GM23338 (cell line): ENCODE results near the gene POLR1A.

Experiments used
- CREB1 ChIP-seq: fragments of 250-450 bp; sonication (Bioruptor Pico); IDR thresholded peaks from 2 replicates; pipeline ENCODE4 v1.5.0; 2020; ENCODE audit warnings: low read depth, mild to moderate bottlenecking, moderate library complexity
- EZH2 ChIP-seq: fragments of 200-600 bp; sonication (generic); IDR thresholded peaks from one replicate; pipeline ENCODE4 v1.8.0; 2017; ENCODE audit warnings: antibody characterized with exemption, mild to moderate bottlenecking, low read depth; ENCODE audit not compliant: unreplicated experiment
- EZH2phosphoT487 ChIP-seq: fragments of 200-600 bp; sonication (generic); IDR thresholded peaks from one replicate; pipeline ENCODE4 v1.8.1; 2018; ENCODE audit warnings: antibody characterized with exemption; ENCODE audit not compliant: unreplicated experiment
- JUNB ChIP-seq: IDR thresholded peaks from one replicate; pipeline ENCODE4 v1.6.1; 2016; ENCODE audit warnings: antibody characterized with exemption; ENCODE audit not compliant: unreplicated experiment
- POLR2AphosphoS5 ChIP-seq: IDR thresholded peaks from 2 replicates; pipeline ENCODE4 v1.6.1; 2016; ENCODE audit warnings: antibody characterized with exemption, low read depth
- ZNF114 ChIP-seq: fragments of 250-450 bp; sonication (Bioruptor Pico); IDR thresholded peaks from 2 replicates; pipeline ENCODE4 v1.5.0; 2020; ENCODE audit warnings: mild to moderate bottlenecking, moderate library complexity
- TF ChIP-seq, protein P1 (sequence below), 2 experiments: fragments of 200-600 bp in 1 of 2; sonication (generic) in 1 of 2; conservative IDR thresholded peaks; 2 replicates each; pipeline versions ENCODE4 v1.5.1 to v1.6.1; 2016 to 2017; ENCODE audit warnings: antibody characterized with exemption in 2 of 2, low read depth in 2 of 2, mild to moderate bottlenecking in 2 of 2, moderate library complexity in 1 of 2
- TF ChIP-seq, protein P2 (sequence below): IDR thresholded peaks from one replicate; pipeline ENCODE4 v1.6.1; 2018; ENCODE audit warnings: antibody characterized with exemption; ENCODE audit not compliant: unreplicated experiment

- TF ChIP-seq, protein P1, sequence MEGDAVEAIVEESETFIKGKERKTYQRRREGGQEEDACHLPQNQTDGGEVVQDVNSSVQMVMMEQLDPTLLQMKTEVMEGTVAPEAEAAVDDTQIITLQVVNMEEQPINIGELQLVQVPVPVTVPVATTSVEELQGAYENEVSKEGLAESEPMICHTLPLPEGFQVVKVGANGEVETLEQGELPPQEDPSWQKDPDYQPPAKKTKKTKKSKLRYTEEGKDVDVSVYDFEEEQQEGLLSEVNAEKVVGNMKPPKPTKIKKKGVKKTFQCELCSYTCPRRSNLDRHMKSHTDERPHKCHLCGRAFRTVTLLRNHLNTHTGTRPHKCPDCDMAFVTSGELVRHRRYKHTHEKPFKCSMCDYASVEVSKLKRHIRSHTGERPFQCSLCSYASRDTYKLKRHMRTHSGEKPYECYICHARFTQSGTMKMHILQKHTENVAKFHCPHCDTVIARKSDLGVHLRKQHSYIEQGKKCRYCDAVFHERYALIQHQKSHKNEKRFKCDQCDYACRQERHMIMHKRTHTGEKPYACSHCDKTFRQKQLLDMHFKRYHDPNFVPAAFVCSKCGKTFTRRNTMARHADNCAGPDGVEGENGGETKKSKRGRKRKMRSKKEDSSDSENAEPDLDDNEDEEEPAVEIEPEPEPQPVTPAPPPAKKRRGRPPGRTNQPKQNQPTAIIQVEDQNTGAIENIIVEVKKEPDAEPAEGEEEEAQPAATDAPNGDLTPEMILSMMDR (conservative IDR thresholded peaks at IDR 0.05; ENCODE audit: low read depth in 2 of 2): no peak
- TF ChIP-seq EZH2 (no peak), CREB1 (CRISPR knock-in tag) (no peak), JUNB (no peak), POLR2AphosphoS5 (no peak), EZH2phosphoT487 (no peak), ZNF114 (CRISPR knock-in tag) (no peak)
- TF ChIP-seq, protein P2, sequence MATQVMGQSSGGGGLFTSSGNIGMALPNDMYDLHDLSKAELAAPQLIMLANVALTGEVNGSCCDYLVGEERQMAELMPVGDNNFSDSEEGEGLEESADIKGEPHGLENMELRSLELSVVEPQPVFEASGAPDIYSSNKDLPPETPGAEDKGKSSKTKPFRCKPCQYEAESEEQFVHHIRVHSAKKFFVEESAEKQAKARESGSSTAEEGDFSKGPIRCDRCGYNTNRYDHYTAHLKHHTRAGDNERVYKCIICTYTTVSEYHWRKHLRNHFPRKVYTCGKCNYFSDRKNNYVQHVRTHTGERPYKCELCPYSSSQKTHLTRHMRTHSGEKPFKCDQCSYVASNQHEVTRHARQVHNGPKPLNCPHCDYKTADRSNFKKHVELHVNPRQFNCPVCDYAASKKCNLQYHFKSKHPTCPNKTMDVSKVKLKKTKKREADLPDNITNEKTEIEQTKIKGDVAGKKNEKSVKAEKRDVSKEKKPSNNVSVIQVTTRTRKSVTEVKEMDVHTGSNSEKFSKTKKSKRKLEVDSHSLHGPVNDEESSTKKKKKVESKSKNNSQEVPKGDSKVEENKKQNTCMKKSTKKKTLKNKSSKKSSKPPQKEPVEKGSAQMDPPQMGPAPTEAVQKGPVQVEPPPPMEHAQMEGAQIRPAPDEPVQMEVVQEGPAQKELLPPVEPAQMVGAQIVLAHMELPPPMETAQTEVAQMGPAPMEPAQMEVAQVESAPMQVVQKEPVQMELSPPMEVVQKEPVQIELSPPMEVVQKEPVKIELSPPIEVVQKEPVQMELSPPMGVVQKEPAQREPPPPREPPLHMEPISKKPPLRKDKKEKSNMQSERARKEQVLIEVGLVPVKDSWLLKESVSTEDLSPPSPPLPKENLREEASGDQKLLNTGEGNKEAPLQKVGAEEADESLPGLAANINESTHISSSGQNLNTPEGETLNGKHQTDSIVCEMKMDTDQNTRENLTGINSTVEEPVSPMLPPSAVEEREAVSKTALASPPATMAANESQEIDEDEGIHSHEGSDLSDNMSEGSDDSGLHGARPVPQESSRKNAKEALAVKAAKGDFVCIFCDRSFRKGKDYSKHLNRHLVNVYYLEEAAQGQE: no peak
Measured at GRCh38 chr2:86055314-86055713, 50.4 kb downstream of the POLR1A start.
